ENCODE measurements around the gene CCDC146.
"Not testable (repeated sequence)": the region's sequence is repeated elsewhere in the genome, so short reads cannot be mapped to it uniquely, and the experiment has no call there.

DNA sequence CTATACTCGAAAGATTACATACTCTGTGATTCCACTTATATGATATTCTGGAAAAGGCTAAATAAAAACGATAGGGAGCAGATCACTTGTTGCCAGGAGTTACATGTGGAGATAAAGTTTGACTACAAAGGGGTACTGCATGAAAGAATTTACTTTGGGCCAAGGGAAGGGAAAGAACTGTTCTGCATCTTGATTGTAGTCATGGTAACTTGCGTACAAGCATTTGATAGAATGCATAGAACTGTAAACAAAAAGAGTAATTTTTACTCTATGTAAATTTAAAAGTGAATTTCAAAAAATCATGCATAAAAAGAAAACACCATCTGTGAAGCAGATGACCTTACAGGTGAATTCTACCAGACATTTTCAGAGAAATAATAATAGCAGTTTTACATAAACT lies 9.4 kb downstream of the CCDC146 start:
- TF ChIP-seq CTCF (IDR thresholded peaks at IDR 0.05 in 8 of 11, conservative IDR thresholded peaks at IDR 0.05 in 3 of 11); POLR2AphosphoS5 (IDR thresholded peaks at IDR 0.05): not testable (repeated sequence)

Measured in spleen (tissue), 7 donors.